Suppressor macrophage (primary cell): ENCODE data around the gene LCE2A.

Experiments
- DNase-seq, 4 experiments: peaks; one replicate each; pipeline ENCODE4 v3.0.0-alpha.2; 2020 to 2022

LCE2A gene

GRCh38 chr1:152743371-152744145 is 45.4 kb downstream of the LCE2A start:
- no peak for DNase-seq

DNA sequence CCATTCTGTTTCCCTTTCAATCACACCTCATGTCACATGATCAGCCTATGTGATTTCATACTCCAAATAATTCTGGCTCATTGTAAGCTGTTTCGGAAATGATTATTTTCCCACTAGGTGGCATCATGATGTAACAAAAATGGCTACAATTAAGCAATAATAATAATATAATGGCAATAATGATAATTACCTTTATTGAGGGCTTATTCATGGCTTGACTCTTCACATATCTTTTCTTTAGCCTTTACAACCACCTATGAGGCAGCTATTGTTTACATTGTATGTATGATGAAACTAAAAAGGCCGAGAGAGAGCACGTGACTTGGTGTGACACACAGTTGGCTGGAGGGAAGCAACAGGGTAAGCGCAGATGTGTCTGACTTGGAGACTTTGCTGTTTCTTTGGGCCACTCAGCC is 47.2 kb downstream of the LCE2A start:
- DNase-seq, result no peak

GRCh38 chr1:152745765-152746444 is 47.8 kb downstream of the LCE2A start:
- DNase-seq, result no peak

GRCh38 chr1:152747831-152748230 is 49.7 kb downstream of the LCE2A start:
- DNase-seq, result no peak
